ENCODE measurements around the gene LZTR1.

Gene LZTR1

DNA sequence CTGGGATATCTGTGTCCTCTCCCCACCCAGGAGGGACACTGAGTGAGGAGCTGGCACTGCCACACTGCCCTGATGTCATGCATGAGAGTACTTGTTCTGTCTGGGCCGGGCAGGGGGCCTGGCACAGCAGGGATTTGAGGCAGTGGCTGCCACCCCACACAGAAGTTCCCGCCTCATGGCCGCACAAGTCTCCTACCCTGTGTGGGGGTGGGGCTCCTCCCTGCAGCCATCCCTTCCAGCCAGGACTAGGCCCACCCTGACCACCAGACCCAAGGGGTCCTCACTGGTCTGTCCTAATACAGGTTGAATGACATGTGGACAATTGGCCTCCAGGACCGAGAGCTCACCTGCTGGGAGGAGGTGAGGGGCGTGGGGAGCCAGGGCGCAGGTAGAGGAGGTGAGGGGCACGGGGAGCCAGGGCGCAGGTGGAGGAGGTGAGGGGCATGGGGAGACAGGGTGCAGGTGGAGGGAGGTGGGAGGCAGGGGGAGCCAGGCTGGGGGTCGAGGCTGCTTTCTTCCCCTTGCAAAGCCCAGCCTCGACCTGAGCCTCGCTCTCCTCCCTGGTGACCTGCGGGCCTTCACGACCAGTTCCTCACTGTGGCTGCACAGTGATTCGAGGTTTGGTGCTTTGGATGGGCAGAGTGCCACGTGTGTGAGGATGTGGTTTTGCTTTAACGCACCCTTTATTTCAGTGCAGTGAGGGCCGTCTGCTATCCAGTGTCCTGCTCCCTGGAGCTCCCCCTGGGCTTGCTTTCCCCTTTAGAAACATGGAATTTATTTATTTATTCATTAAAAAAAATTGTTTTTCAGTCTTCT, 7.4 kb downstream of the LZTR1 start:
- Histone ChIP-seq H3K27me3 (replicated peaks; ENCODE audit: insufficient read depth, low read length) (no peaks in the 10 kb centered on the region), H2AFZ (ENCODE audit: low read length) (no peak overlapping the region), H3F3A (ENCODE audit: insufficient read depth, low read length) (no peaks in the 10 kb centered on the region), H3K9ac (ENCODE audit: low read length) (no peak overlapping the region), H4K20me1 (ENCODE audit: insufficient read depth, low read length) (no peaks in the 10 kb centered on the region), H3K4me2 (ENCODE audit: low read depth, low read length) (no peak overlapping the region), H3K4me3 (ENCODE audit: low read length) (no peak overlapping the region), H3K36me3 (replicated peaks; ENCODE audit: insufficient read depth, low read length) (no peaks in the 10 kb centered on the region), H3K27ac (ENCODE audit: low read length) (no peak overlapping the region), H3K4me1 (ENCODE audit: low read length) (no peaks in the 10 kb centered on the region), H3K9me3 (replicated peaks; ENCODE audit: insufficient read depth, low read length) (no peaks in the 10 kb centered on the region), H3K9me2 (replicated peaks; ENCODE audit: insufficient read depth, low read length) (no peaks in the 10 kb centered on the region), H3K79me2 (ENCODE audit: low read length) (no peaks in the 10 kb centered on the region)
- DNase-seq, result no peak
- TF ChIP-seq, protein P1, sequence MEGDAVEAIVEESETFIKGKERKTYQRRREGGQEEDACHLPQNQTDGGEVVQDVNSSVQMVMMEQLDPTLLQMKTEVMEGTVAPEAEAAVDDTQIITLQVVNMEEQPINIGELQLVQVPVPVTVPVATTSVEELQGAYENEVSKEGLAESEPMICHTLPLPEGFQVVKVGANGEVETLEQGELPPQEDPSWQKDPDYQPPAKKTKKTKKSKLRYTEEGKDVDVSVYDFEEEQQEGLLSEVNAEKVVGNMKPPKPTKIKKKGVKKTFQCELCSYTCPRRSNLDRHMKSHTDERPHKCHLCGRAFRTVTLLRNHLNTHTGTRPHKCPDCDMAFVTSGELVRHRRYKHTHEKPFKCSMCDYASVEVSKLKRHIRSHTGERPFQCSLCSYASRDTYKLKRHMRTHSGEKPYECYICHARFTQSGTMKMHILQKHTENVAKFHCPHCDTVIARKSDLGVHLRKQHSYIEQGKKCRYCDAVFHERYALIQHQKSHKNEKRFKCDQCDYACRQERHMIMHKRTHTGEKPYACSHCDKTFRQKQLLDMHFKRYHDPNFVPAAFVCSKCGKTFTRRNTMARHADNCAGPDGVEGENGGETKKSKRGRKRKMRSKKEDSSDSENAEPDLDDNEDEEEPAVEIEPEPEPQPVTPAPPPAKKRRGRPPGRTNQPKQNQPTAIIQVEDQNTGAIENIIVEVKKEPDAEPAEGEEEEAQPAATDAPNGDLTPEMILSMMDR (IDR thresholded peaks at IDR 0.05; ENCODE audit: low read length), result no peak
- TF ChIP-seq EZH2phosphoT487 (IDR thresholded peaks at IDR 0.05; ENCODE audit: low read length) (no peak), EZH2 (optimal IDR thresholded peaks at IDR 0.05; ENCODE audit: low read depth, low read length) (no peak)

DNA sequence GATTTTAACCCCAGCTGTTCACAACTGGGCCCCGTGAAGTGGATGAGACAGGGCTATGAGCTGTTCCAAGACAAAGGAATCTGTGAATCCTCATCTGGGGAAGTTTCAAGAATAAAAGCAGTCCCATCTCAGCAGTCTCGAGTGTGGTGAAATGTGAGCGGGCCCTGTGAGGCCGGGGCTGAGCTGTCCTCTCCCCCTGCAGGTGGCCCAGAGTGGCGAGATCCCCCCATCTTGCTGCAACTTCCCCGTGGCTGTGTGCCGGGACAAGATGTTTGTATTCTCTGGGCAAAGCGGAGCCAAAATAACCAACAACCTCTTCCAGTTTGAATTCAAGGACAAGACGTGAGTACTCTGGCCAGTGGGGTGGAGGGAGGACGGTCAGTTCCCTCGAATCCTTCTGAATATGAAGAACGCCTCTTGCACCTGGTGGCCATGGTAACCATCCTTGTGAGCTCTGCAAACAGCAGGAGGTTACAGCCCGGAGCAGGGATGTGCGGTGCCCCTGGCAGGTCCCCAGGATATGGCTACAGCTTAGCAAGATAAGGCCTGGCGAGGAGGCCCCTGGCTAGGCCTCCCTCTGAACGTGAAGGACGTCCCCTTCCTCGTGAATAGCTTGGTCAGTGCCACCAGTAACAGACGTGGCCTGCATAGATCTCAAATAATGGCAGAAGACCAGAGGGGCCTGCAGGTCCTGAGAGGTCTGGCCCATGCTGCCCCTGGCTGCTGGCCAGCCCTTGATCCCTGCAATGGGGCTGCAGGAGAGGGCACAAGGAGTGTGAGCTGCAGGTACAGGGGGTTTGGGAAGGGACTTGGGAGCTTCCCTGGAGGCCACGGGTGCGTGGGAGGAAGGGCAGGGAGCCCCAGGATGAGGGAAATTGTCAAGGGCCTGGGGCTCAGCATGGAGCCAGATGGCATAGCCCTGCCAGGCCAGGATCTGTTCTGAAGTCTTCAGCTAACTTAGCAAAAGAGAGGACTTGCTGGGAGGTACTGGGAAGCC, 8.4 kb downstream of the LZTR1 start:
- Histone ChIP-seq H3K36me3 (replicated peaks; ENCODE audit: insufficient read depth, low read length) (no peaks in the 10 kb centered on the region), H3K27me3 (replicated peaks; ENCODE audit: insufficient read depth, low read length) (no peaks in the 10 kb centered on the region), H4K20me1 (ENCODE audit: insufficient read depth, low read length) (no peaks in the 10 kb centered on the region), H3K4me3 (ENCODE audit: low read length) (no peak overlapping the region), H3K9me2 (replicated peaks; ENCODE audit: insufficient read depth, low read length) (no peaks in the 10 kb centered on the region), H3K4me2 (ENCODE audit: low read depth, low read length) (no peak overlapping the region), H2AFZ (ENCODE audit: low read length) (no peak overlapping the region), H3K9me3 (replicated peaks; ENCODE audit: insufficient read depth, low read length) (no peaks in the 10 kb centered on the region), H3K27ac (ENCODE audit: low read length) (no peak overlapping the region), H3K4me1 (ENCODE audit: low read length) (no peaks in the 10 kb centered on the region), H3K79me2 (ENCODE audit: low read length) (no peaks in the 10 kb centered on the region), H3K9ac (ENCODE audit: low read length) (no peak overlapping the region), H3F3A (ENCODE audit: insufficient read depth, low read length) (no peaks in the 10 kb centered on the region)
- DNase-seq, result no peak
- TF ChIP-seq EZH2 (optimal IDR thresholded peaks at IDR 0.05; ENCODE audit: low read depth, low read length) (no peak), EZH2phosphoT487 (IDR thresholded peaks at IDR 0.05; ENCODE audit: low read length) (no peak)
- TF ChIP-seq, protein P1 (IDR thresholded peaks at IDR 0.05; ENCODE audit: low read length), result no peak

DNA sequence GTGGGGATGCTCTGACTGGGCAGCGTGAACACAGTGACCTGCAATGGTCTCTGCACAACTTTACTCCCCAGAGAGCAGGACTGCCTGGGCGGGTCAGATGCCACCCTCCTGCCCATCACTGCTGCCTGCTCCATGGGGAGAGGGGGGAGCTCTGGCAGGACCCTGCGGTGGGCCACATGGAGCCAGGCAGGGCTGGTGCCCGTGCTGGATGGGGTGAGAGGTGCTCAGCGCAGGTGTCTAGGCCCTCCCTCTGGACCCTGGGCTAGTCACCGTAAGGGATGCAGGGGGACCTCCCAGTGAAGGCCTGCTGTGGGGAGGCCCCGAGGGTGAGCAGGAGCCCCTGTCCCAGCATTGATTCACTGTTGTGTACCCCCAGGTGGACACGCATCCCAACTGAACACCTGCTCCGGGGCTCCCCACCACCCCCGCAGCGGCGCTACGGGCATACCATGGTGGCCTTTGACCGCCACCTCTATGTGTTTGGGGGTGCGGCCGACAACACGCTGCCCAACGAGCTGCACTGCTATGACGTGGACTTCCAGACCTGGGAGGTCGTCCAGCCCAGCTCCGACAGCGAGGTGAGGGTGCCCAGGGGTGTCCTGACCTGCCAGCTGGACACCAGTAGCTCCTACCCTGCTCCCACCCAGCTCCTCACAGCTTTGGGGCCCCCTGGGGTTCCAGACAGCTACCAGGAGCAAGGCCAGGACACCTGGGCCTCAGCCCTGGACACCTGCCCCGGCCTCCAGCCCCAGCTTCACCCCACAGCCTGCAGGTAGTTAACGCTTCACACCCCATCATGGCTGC, 9.4 kb downstream of the LZTR1 start:
- Histone ChIP-seq H3K9ac (ENCODE audit: low read length) (no peak overlapping the region), H3K4me1 (ENCODE audit: low read length) (no peaks in the 10 kb centered on the region), H3K27ac (ENCODE audit: low read length) (no peak overlapping the region), H3F3A (ENCODE audit: insufficient read depth, low read length) (no peaks in the 10 kb centered on the region), H3K4me3 (ENCODE audit: low read length) (no peak overlapping the region), H3K4me2 (ENCODE audit: low read depth, low read length) (no peak overlapping the region), H3K36me3 (replicated peaks; ENCODE audit: insufficient read depth, low read length) (no peaks in the 10 kb centered on the region), H3K79me2 (ENCODE audit: low read length) (no peaks in the 10 kb centered on the region), H3K9me3 (replicated peaks; ENCODE audit: insufficient read depth, low read length) (no peaks in the 10 kb centered on the region), H3K27me3 (replicated peaks; ENCODE audit: insufficient read depth, low read length) (no peaks in the 10 kb centered on the region), H4K20me1 (ENCODE audit: insufficient read depth, low read length) (no peaks in the 10 kb centered on the region), H2AFZ (ENCODE audit: low read length) (no peak overlapping the region), H3K9me2 (replicated peaks; ENCODE audit: insufficient read depth, low read length) (no peaks in the 10 kb centered on the region)
- TF ChIP-seq EZH2 (optimal IDR thresholded peaks at IDR 0.05; ENCODE audit: low read depth, low read length) (no peak), EZH2phosphoT487 (IDR thresholded peaks at IDR 0.05; ENCODE audit: low read length) (no peak)
- TF ChIP-seq, protein P1 (IDR thresholded peaks at IDR 0.05; ENCODE audit: low read length), result no peak
- no peak for DNase-seq

Data from MM.1S (cell line).